Epithelial cell of esophagus (primary cell): Measurements from ENCODE around the gene STK32B.
"Not testable (repeated sequence)": the region's sequence is repeated elsewhere in the genome, so short reads cannot be mapped to it uniquely, and the experiment has no call there.

Source experiments
- DNase-seq: peaks from one replicate; pipeline ENCODE4 v3.0.0; 2010; ENCODE audit warnings: low read depth
- H3K4me3 ChIP-seq: 2 replicates; pipeline ENCODE4 v1.5.1; 2011; ENCODE audit warnings: mild to moderate bottlenecking, low read length, control low read depth
- TF ChIP-seq, protein P1 (sequence below): IDR thresholded peaks from 2 replicates; pipeline ENCODE4 v1.5.1; 2011; ENCODE audit warnings: low read depth, mild to moderate bottlenecking, low read length, control low read depth, inconsistent platforms; ENCODE audit not compliant: insufficient read depth; ENCODE audit errors: missing control alignments

The STK32B gene

DNA sequence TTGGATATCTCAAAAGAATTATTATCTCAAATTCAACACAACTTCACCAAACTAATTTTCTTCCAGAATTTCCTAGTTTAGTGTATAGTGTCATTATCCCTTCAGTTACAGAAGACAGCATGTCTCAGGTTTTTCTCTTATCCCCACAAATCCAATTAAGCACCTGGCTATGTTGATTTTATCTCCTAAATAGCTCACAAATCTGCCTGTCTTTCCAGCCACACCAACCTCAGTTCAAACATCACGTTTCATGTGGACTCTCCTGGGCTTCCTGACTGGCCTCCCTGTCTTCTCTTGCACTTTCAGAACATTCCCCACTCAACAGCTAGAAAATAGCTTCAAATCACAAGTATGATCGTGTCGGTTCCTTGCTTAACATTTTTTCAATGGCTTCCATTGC, 14.8 kb downstream of the STK32B start:
- TF ChIP-seq, protein P1, sequence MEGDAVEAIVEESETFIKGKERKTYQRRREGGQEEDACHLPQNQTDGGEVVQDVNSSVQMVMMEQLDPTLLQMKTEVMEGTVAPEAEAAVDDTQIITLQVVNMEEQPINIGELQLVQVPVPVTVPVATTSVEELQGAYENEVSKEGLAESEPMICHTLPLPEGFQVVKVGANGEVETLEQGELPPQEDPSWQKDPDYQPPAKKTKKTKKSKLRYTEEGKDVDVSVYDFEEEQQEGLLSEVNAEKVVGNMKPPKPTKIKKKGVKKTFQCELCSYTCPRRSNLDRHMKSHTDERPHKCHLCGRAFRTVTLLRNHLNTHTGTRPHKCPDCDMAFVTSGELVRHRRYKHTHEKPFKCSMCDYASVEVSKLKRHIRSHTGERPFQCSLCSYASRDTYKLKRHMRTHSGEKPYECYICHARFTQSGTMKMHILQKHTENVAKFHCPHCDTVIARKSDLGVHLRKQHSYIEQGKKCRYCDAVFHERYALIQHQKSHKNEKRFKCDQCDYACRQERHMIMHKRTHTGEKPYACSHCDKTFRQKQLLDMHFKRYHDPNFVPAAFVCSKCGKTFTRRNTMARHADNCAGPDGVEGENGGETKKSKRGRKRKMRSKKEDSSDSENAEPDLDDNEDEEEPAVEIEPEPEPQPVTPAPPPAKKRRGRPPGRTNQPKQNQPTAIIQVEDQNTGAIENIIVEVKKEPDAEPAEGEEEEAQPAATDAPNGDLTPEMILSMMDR, result no peak
- DNase-seq, result no peak
- no peak overlapping the region for H3K4me3 ChIP-seq

DNA sequence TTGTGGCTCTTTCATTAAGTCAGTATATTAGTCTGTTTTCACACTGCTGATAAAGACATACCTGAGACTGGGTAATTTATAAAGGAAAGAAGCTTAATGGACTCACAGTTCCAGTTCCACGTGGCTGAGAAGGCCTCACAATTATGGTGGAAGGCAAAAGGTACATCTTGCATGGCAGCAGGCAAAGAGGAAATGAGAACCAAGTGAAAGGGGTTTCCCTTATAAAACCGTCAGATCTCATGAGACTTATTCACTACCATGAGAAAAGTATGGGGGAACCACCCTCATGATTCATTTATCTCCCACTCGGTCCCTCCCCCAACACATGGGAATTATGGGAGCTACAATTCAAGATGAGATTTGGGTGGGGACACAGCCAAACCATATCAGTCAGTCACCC, 15.7 kb downstream of the STK32B start:
- not testable (repeated sequence) for H3K4me3 ChIP-seq, DNase-seq

DNA sequence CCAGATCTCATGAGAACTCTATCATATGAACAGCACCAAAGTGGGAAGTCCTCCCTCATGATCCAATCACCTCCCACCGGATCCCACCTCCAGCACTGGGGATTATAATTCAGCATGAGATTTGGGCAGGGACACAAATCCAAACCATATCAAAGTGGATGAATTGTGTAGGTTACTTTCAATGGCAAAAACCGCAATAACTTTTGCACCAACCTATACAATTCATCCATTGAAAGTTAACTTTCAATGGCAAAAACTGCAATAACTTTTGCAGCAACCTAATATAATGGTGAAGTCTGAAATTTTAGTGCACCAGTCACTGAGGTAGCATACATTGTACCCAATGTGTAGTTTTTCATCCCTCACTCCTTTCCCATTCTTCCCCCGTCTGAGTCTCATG, 16.6 kb downstream of the STK32B start:
- TF ChIP-seq, protein P1, result no peak
- DNase-seq, result no peak
- H3K4me3 ChIP-seq, result no peak overlapping the region

DNA sequence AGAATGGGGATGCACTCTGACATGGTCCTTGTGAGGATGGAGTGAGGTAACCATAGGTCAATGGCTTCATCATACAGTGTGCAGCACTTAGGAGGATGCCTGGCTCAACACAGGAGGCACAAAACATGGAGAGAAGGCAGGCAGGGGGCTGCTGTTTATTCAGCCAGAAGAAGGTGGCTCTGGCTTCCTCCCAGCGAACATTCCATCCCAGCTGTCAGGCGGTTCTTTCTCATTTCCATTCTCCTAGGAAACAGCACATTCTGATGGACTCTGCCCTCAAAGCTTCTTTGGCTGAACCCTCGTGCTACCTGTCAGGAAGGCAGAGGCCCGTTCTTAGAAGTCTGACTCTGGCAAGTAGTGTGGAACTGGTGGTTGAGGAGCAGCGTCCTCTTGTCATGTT, 18.6 kb downstream of the STK32B start:
- TF ChIP-seq, protein P1, result no peak

DNA sequence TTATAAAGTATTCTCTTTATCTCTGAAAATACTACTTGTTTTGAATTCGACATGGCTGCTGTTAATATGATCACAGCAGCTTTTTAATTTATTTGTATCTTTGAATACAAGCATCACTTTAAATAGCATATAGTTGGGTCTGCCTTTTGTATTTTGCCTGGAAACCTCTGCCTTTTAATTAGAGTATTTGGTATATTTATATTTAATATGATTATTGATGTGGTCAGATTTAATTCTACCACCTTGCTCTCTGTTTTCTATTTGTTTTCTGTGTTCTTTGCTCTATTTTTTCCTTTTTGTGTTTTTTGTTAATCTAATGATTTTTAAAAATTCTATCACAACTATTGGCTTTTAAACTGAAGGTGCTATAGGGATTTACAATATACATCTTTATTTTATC, 21.7 kb downstream of the STK32B start:
- H3K4me3 ChIP-seq, result no peak overlapping the region
- TF ChIP-seq, protein P1, result no peak
- DNase-seq, result no peak

More for the DNA sequence above, 18.6 kb downstream of the STK32B start:
- H3K4me3 ChIP-seq, result no peak overlapping the region
- no peak for DNase-seq

DNA sequence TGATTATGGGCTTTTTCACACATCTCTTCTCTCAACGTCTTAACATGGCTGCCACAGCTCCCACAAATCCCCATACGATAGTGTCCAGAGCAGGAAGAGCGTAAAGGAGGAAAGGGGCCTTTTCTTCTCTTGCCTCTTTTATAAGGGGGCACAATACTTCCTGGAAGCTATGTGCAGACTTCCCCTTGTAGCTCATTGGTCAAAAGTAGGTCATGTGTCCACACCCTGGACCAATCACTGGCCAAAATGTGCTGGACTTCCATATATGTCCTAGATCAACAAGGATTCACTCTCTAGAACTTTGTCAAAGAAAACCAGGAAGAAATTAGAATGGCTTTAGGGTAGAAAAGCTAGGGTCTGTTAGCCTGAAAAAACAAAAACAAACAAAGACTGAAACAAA, 26.7 kb downstream of the STK32B start:
- no peak overlapping the region for H3K4me3 ChIP-seq
- TF ChIP-seq, protein P1, result no peak
- no peak for DNase-seq

DNA sequence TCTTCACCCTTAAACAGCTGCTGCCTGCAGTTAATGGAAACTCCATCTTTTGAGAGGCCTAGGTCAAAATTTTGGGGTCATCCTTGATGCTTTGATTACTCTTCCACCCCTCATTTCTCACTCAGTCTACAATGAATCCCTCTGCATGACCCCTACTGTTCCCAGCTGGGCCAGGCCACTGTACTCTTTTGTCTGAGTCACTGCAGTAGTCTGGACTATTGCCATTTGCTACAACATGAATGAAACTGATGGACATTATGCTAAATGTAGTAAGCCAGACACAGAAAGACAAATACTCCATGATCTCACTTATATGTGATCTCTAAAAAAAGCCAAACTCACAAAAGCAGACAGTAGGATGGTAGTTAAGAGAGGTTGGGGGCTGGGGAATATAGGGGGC, 28.3 kb downstream of the STK32B start:
- DNase-seq, result no peak
- TF ChIP-seq, protein P1, result no peak
- H3K4me3 ChIP-seq, result no peak overlapping the region

DNA sequence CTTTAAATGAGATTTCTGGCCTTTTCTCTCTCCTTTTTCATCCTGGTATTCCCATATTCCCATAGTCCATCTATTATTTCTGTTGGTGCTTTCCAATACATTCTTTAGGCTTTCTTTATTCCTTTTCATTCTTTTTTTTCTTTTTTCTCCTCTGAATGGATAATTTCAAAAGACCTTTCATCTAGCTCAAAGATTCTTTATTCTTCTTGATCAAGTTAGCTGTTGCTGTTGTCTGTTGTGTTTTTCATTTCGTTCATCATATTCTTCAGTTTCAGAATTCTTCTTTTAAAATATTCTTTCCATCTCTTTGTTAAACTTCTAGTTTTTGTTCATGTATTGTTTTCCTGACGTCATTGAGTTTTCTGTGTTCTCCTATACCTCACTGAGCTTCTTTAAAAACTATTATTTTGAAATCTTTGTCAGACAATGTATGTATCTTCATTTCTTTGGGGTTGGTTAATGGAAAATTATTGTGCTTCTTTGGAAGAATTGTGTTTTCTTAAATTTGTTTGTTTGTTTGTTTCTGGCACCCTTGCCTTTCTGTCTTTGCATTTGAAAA, 30.2 kb downstream of the STK32B start:
- H3K4me3 ChIP-seq, result no peak overlapping the region
- TF ChIP-seq, protein P1, result no peak
- no peak for DNase-seq
